ENCODE data around the gene RABAC1.
"Not testable (repeated sequence)": the region's sequence is repeated elsewhere in the genome, so short reads cannot be mapped to it uniquely, and the experiment has no call there.

The RABAC1 gene

GRCh38 chr19:41927497-41928192 lies 31.5 kb downstream of the RABAC1 start:
- no peak for DNase-seq

- no peak for DNase-seq
Observed at GRCh38 chr19:41926763-41927496, 32.2 kb downstream of the RABAC1 start.

GRCh38 chr19:41926028-41926762 lies 32.9 kb downstream of the RABAC1 start:
- DNase-seq, result no peak

GRCh38 chr19:41925208-41926003 lies 33.7 kb downstream of the RABAC1 start:
- no peak for DNase-seq

- DNase-seq, result no peak
Observed at GRCh38 chr19:41924151-41925145, 34.7 kb downstream of the RABAC1 start.

GRCh38 chr19:41923045-41923788 lies 35.9 kb downstream of the RABAC1 start:
- no peak for DNase-seq

GRCh38 chr19:41922585-41922984 lies 36.5 kb downstream of the RABAC1 start:
- DNase-seq, result no peak

GRCh38 chr19:41921577-41922576 lies 37.2 kb downstream of the RABAC1 start:
- DNase-seq, result no peak

GRCh38 chr19:41920882-41921576 lies 38.1 kb downstream of the RABAC1 start:
- no peak for DNase-seq

GRCh38 chr19:41919948-41920712 lies 39.0 kb downstream of the RABAC1 start:
- DNase-seq, result no peak

- DNase-seq, result no peak
Observed at GRCh38 chr19:41918653-41919244, 40.4 kb downstream of the RABAC1 start.

GRCh38 chr19:41918095-41918494 lies 41.0 kb downstream of the RABAC1 start:
- DNase-seq, result no peak

- peak; percentile 23 for DNase-seq
Observed at GRCh38 chr19:41917676-41918075, 41.4 kb downstream of the RABAC1 start.

- no peak for DNase-seq
Observed at GRCh38 chr19:41915776-41916414, 43.2 kb downstream of the RABAC1 start.

GRCh38 chr19:41915021-41915775 lies 43.9 kb downstream of the RABAC1 start:
- no peak for DNase-seq

- DNase-seq, result not testable (repeated sequence)
Observed at GRCh38 chr19:41914424-41914834, 44.7 kb downstream of the RABAC1 start.
